ENCODE data around the gene MEIOB. TPM values are rescaled to one million over a fixed set of nuclear protein-coding genes. Genes with fewer than 3 reads are reported as not detected.
"Not testable (repeated sequence)": the region's sequence is repeated elsewhere in the genome, so short reads cannot be mapped to it uniquely, and the experiment has no call there.

MEIOB gene, protein sequence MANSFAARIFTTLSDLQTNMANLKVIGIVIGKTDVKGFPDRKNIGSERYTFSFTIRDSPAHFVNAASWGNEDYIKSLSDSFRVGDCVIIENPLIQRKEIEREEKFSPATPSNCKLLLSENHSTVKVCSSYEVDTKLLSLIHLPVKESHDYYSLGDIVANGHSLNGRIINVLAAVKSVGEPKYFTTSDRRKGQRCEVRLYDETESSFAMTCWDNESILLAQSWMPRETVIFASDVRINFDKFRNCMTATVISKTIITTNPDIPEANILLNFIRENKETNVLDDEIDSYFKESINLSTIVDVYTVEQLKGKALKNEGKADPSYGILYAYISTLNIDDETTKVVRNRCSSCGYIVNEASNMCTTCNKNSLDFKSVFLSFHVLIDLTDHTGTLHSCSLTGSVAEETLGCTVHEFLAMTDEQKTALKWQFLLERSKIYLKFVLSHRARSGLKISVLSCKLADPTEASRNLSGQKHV
- under 1 TPM in 1 of 2 donors, not detected in 1; 0.26 TPM for total RNA-seq

DNA sequence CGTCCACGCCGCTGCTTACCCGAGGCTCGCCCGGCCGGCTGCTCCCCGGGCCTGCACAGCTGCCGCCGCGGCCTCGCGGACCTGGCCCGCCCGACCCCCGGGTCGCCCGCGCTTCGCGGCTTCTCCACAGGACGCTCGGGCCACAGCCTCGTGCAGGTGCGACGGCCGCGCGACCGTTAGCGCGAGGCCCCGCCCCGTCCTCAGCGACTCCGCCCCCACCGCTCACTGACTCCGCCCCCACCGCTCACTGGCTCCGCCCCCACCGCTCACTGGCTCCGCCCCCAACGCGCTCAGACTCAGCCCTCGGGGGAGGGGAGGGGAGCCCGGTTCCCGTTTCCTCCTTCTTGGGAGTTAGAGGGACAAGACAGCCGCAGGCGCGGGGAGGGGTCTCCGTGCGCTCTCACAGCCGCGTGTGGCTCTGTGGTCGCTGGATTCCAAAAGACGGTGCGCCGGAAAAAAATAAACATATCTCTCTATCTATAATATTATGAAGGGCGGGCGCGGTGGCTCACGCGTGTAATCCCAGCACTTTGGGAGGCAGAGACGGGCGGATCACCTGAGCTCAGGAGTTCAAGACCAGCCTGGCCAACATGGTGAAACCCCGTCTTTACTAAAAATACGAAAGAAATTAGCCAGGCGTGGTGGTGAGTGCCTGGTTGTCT lies at the start of gene MEIOB:
MEIOB (minus strand) TSS at position 191 of the 662 bp plus-strand sequence. CDS start 3,989 bp downstream, outside the sequence.
- no peak within 1 kb of the TSS for H3K27ac ChIP-seq
- H3K4me3 ChIP-seq = peak within 1 kb of the TSS in 1 of 2 donors; percentile 3
- TF ChIP-seq, protein P1, sequence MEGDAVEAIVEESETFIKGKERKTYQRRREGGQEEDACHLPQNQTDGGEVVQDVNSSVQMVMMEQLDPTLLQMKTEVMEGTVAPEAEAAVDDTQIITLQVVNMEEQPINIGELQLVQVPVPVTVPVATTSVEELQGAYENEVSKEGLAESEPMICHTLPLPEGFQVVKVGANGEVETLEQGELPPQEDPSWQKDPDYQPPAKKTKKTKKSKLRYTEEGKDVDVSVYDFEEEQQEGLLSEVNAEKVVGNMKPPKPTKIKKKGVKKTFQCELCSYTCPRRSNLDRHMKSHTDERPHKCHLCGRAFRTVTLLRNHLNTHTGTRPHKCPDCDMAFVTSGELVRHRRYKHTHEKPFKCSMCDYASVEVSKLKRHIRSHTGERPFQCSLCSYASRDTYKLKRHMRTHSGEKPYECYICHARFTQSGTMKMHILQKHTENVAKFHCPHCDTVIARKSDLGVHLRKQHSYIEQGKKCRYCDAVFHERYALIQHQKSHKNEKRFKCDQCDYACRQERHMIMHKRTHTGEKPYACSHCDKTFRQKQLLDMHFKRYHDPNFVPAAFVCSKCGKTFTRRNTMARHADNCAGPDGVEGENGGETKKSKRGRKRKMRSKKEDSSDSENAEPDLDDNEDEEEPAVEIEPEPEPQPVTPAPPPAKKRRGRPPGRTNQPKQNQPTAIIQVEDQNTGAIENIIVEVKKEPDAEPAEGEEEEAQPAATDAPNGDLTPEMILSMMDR (IDR thresholded peaks at IDR 0.05) = no peak
- TF ChIP-seq POLR2A (IDR thresholded peaks at IDR 0.05) = no peak
- peak; percentile 26 to 58 (median 47) for DNase-seq
- peaks cover 9% of the 10 kb centered on the region for H3K4me1 ChIP-seq
- no peaks in the 10 kb centered on the region for H3K27me3 ChIP-seq
- no peaks in the 10 kb centered on the region for H3K36me3 ChIP-seq (replicated peaks in 1 of 2; ENCODE audit: insufficient read depth in 1 of 2, low read depth in 2 of 2)
- 3 to 9% methylated on average over 8 to 49 of the region's 68 CpGs for WGBS, 2 donors
- peak; percentile 85 for ATAC-seq
- H3K9me3 ChIP-seq = no peaks in the 10 kb centered on the region
- intact Hi-C loops (cut with DNase I) = no loop called here

DNA sequence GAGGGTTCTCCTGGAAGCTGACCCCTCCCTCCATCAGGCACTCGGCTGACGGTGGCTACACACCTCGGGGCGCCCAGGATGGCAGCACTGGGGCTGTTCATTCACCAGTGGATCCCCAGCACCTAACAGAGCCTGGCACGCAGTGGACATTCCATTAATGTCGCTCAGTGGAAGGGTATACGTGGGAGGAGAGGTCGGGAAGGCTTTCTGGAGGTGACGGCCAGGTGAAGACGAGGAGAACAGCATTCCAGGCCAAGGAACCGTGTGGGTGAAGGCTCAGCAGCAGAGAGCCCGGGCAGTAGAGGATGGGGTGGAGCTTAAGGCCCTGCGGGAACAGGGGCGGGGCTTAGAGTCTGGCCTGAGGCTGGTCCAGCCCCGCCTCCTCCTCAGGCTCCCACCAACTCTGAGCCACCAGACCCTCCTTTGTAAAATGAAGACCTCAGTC lies 48.8 kb upstream of the MEIOB start:
- 9% methylated on average over 10 to 15 of the region's 15 CpGs for WGBS, 2 donors
- no peaks in the 10 kb centered on the region for H3K36me3 ChIP-seq (replicated peaks in 1 of 2; ENCODE audit: insufficient read depth in 1 of 2, low read depth in 2 of 2)
- ATAC-seq (peak; percentile 57), DNase-seq (peak in 3 of 4 donors; percentile 56 to 77 (median 60))
- no peak overlapping the region for H3K4me3 ChIP-seq
- no peak for TF ChIP-seq POLR2A (IDR thresholded peaks at IDR 0.05)
- TF ChIP-seq, protein P1 (IDR thresholded peaks at IDR 0.05) = no peak
- H3K9me3 ChIP-seq = no peaks in the 10 kb centered on the region
- H3K27me3 ChIP-seq = peaks cover 0 to 40% of the 10 kb centered on the region in 2 donors
- peaks cover 19% of the 10 kb centered on the region for H3K4me1 ChIP-seq
- no peak overlapping the region for H3K27ac ChIP-seq
- intact Hi-C loops (cut with DNase I) = no loop called here

DNA sequence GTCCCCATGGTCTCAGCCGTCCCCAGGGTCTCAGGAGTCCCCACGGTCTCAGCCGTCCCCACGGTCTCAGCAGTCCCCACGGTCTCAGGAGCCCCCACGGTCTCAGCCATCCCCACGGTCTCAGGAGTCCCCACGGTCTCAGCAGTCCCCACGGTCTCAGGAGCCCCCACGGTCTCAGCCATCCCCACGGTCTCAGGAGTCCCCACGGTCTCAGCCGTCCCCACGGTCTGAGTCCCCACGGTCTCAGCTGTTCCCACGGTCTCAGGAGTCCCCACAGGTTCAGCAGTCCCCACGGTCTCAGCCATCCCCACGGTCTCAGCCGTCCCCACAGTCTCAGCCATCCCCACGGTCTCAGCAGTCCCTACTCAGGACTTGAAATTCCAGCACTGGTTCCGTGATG lies 48.2 kb upstream of the MEIOB start:
- ATAC-seq; DNase-seq; H3K9me3 ChIP-seq; H3K36me3 ChIP-seq (replicated peaks in 1 of 2; ENCODE audit: insufficient read depth in 1 of 2, low read depth in 2 of 2); intact Hi-C loops (cut with DNase I); H3K27ac ChIP-seq; H3K4me3 ChIP-seq: not testable (repeated sequence)
- WGBS, 2 donors = 51 to 53% methylated on average over 19 to 21 of the region's 21 CpGs
- H3K27me3 ChIP-seq = peaks cover 0 to 40% of the 10 kb centered on the region in 2 donors
- H3K4me1 ChIP-seq = peaks cover 19% of the 10 kb centered on the region

DNA sequence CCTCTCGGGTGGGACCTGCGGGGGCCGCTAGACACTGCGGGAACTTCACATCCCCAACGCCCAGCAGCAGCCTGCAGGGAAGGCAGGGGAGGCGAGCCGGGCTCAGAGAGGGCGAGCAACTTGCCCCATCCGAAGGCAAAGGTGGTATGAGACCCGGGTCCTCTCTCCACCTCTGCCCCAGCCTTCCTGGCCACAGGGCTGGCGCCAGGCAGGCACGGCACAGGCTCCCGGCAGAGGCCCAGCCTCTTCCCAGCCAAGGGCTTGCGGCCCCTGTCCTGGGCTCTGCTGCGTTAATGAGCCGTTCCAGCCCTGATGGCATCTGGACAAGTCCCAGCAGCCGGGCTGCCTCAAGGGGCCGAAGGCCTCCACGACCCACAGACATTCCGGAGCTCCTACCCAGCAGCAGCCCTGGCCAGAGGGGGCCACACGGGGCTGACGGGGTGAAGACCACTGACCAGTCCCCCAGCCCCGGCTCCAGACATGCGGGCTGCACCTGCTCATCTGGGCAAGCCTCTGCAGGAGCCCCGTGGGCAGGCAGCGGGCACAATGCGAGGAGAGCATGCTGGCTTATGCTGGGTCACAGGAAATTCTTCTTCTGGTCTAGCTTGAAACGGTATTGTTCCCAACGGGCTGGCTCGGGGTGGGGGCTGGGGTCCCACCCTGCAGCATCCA lies 47.5 kb upstream of the MEIOB start:
- Histone ChIP-seq H3K27me3 (peaks cover 0 to 40% of the 10 kb centered on the region in 2 donors), H3K27ac (no peak overlapping the region), H3K4me1 (peaks cover 19% of the 10 kb centered on the region), H3K36me3 (replicated peaks in 1 of 2; ENCODE audit: insufficient read depth in 1 of 2, low read depth in 2 of 2) (no peaks in the 10 kb centered on the region), H3K4me3 (no peak overlapping the region), H3K9me3 (no peaks in the 10 kb centered on the region)
- TF ChIP-seq POLR2A (IDR thresholded peaks at IDR 0.05) = no peak
- TF ChIP-seq, protein P1 (IDR thresholded peaks at IDR 0.05) = no peak
- intact Hi-C loops (cut with DNase I) = no loop called here
- WGBS, 2 donors = 30 to 60% methylated on average over 9 to 30 of the region's 30 CpGs
- DNase-seq (no peak), ATAC-seq (no peak)

Measured in body of pancreas (tissue), 4 donors.